GM18508 (cell line): ENCODE results near the gene DUSP19.
A peak's percentile ranks its signal among the peaks of the same experiment; 100 is the strongest.
"Not testable (repeated sequence)": the region's sequence is repeated elsewhere in the genome, so short reads cannot be mapped to it uniquely, and the experiment has no call there.

Experiments used
- ATAC-seq: cut with Tn5 transposase; IDR thresholded peaks from one replicate; pipeline ENCODE4 v1.9.1; 2021; ENCODE audit warnings: moderate number of reproducible peaks; ENCODE audit not compliant: insufficient read depth, unreplicated experiment

The DUSP19 gene

GRCh38 chr2:183078464-183079138, at the start of gene DUSP19:
DUSP19 (plus strand) TSS chr2:183078747; CDS start chr2:183078934, 187 bp downstream.
- ATAC-seq: peak; percentile 70

- no peak for ATAC-seq
Observed at GRCh38 chr2:183029219-183029618, 49.3 kb upstream of the DUSP19 start.

- ATAC-seq: no peak
Observed at GRCh38 chr2:183031911-183032794, 46.4 kb upstream of the DUSP19 start.

GRCh38 chr2:183033951-183034350, 44.6 kb upstream of the DUSP19 start:
- no peak for ATAC-seq

- ATAC-seq: no peak
Observed at GRCh38 chr2:183034806-183035205, 43.7 kb upstream of the DUSP19 start.

GRCh38 chr2:183035298-183035953, 43.1 kb upstream of the DUSP19 start:
- no peak for ATAC-seq

- ATAC-seq: peak; percentile 63
Observed at GRCh38 chr2:183035954-183036669, 42.4 kb upstream of the DUSP19 start.

GRCh38 chr2:183037074-183037552, 41.4 kb upstream of the DUSP19 start:
- no peak for ATAC-seq

- peak; percentile 10 for ATAC-seq
Observed at GRCh38 chr2:183037553-183038340, 40.8 kb upstream of the DUSP19 start.

- ATAC-seq: peak; percentile 30
Observed at GRCh38 chr2:183038341-183039300, 39.9 kb upstream of the DUSP19 start, which contains the start of gene NCKAP1. NCKAP1 (minus strand) TSS chr2:183038457; CDS start chr2:183038099, 358 bp downstream.

GRCh38 chr2:183040604-183041003, 37.9 kb upstream of the DUSP19 start:
- no peak for ATAC-seq

- not testable (repeated sequence) for ATAC-seq
Observed at GRCh38 chr2:183043580-183043979, 35.0 kb upstream of the DUSP19 start.

GRCh38 chr2:183047486-183048125, 30.9 kb upstream of the DUSP19 start:
- ATAC-seq: not testable (repeated sequence)

GRCh38 chr2:183049420-183049819, 29.1 kb upstream of the DUSP19 start:
- no peak for ATAC-seq

GRCh38 chr2:183057333-183057985, 21.1 kb upstream of the DUSP19 start:
- ATAC-seq: peak; percentile 37

- ATAC-seq: no peak
Observed at GRCh38 chr2:183059561-183059960, 19.0 kb upstream of the DUSP19 start.

GRCh38 chr2:183060571-183061231, 17.8 kb upstream of the DUSP19 start:
- ATAC-seq: no peak
